CD4-positive, alpha-beta T cell treated with Interleukin-17A for 1 hour (primary cell): ENCODE results near the gene JUND.

Experiments
- DNase-seq: peaks from one replicate; pipeline ENCODE4 v3.0.0-alpha.2; 2020

JUND gene

GRCh38 chr19:18289471-18290301, 8.3 kb upstream of the JUND start:
- DNase-seq = no peak

- no peak for DNase-seq
These were observed 6.7 kb upstream of the JUND start for GRCh38 chr19:18287836-18288772.

- DNase-seq = no peak
These were observed 5.7 kb upstream of the JUND start for GRCh38 chr19:18286973-18287635.

- peak; percentile 52 for DNase-seq
These were observed 3.4 kb upstream of the JUND start for GRCh38 chr19:18284712-18285360.

- no peak for DNase-seq
These were observed 1.9 kb upstream of the JUND start for GRCh38 chr19:18283338-18283737.

GRCh38 chr19:18282788-18283141, 1.3 kb upstream of the JUND start:
- peak; percentile 57 for DNase-seq

GRCh38 chr19:18282021-18282787, 782 bp upstream of the JUND start:
- DNase-seq = no peak

- DNase-seq = peak; percentile 86
These were observed 958 bp downstream of the JUND start for GRCh38 chr19:18280247-18281081.

GRCh38 chr19:18279516-18280246, 1.7 kb downstream of the JUND start:
- peak; percentile 95 for DNase-seq

- no peak for DNase-seq
These were observed 2.2 kb downstream of the JUND start for GRCh38 chr19:18279266-18279515.

GRCh38 chr19:18278521-18279265, 2.7 kb downstream of the JUND start:
- peak; percentile 75 for DNase-seq

- peak; percentile 57 for DNase-seq
These were observed 6.6 kb downstream of the JUND start for GRCh38 chr19:18274781-18275356.

- DNase-seq = peak; percentile 72
These were observed 7.1 kb downstream of the JUND start, which contains the start of gene IQCN for GRCh38 chr19:18274219-18274780. IQCN (minus strand) TSS chr19:18274452; CDS start chr19:18269478, 4,974 bp downstream.

GRCh38 chr19:18273561-18274218, 7.7 kb downstream of the JUND start:
- DNase-seq = peak; percentile 51

- peak; percentile 60 for DNase-seq
These were observed 10.0 kb downstream of the JUND start for GRCh38 chr19:18271433-18271841.

GRCh38 chr19:18270326-18270725, 11.1 kb downstream of the JUND start:
- no peak for DNase-seq

GRCh38 chr19:18269070-18269723, 12.2 kb downstream of the JUND start:
- DNase-seq = no peak
